ENCODE measurements around the gene SCD5.

SCD5 gene

GRCh38 chr4:82758701-82759685 is 39.6 kb downstream of the SCD5 start:
- no peak for DNase-seq

- no peak for DNase-seq
Observed at GRCh38 chr4:82756061-82756460, 42.5 kb downstream of the SCD5 start.

DNA sequence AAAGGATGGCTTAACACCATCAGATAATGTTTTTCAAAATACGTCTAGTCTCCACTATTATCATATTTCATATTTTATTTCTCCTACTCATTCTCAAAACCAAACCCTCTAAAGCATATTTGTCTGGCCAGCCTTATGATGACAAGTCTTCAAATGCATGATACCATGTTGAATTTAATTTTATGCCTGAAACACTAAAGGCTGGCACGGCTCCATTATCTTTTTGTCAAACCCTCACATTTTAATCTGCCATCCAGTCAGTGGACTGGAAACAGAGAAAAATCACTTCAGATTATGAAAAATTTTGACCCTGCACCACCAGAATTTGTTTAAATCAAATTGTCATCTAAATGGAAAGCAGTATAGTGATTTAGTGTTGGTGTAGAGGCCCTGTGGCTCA is 42.9 kb downstream of the SCD5 start:
- DNase-seq = no peak

- DNase-seq = no peak
Observed at GRCh38 chr4:82754513-82755165, 44.0 kb downstream of the SCD5 start.

- DNase-seq = no peak
Observed at GRCh38 chr4:82753725-82754410, 44.7 kb downstream of the SCD5 start.

GRCh38 chr4:82753238-82753637 is 45.4 kb downstream of the SCD5 start:
- no peak for DNase-seq

DNA sequence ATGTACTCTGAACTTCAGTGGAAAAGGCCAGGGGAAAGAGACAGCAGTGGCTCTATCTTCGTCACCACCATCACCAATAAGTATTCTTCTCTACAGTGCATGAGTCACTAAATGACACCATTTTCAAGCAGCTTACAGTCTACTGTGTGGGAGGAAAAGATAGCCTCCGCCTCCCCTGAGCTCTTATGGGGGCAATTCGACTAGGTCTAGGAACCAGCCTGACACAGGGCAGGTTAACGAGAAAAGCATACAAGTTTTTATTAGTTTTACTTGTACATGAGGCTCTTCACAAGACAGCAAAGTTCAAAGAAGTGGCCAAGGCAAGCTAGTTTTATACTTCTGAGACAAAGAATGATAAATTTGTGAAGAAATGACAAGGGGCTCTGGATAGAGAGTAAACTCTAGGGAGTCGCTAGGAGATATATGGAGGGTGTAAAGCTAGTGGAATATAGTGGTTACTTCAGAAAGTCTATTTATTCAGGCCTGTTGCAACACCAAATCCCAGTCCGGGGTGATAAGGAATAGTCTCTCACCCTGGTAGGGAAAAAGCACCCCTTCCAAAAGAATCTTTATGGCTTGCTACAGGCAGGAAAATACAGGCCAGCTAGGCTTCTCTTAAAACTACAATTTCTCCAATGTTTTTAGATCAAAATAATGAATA is 49.7 kb downstream of the SCD5 start:
- DNase-seq = no peak

DNA sequence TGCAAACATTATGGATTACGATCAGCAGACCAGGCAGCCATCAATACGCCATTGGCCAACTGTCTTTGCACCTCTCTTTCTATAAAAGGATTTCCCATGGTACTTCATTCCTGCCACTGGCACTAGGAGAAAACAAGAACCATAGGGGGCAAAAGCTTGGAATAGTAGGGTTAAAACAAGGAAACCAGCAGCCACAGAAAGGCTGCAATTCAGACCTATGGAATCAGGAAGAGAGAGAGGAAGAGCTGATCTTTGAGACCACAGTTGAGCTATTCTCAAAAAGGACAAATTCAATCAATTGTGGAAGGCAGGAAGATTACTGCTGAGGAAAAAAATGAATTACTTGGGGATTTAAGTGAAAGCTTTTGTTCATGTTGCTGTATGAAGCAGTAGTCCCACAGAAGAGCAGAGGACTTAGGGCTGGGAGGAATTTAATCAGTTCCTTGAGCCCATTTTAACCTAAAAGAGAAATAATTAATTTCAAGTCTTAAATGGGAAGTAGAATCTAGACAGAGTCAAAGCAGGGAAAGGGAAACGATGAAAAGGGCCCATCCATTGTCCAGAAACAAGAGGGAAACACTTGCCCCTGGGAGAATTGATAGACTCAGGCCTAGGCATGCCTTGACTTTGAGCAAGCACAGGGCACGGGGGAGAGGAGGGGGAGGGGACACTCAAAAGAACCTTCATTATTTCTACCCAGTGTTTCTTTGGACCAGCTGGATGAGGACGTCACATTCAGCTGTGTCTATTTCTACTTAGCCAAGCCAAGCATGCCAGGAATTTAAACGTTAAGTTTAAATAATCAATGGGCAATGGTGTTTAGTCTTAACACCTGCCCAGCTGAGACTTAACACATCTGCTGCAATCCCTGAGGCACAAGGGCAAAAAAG is 50.7 kb downstream of the SCD5 start:
- DNase-seq = no peak

DNA sequence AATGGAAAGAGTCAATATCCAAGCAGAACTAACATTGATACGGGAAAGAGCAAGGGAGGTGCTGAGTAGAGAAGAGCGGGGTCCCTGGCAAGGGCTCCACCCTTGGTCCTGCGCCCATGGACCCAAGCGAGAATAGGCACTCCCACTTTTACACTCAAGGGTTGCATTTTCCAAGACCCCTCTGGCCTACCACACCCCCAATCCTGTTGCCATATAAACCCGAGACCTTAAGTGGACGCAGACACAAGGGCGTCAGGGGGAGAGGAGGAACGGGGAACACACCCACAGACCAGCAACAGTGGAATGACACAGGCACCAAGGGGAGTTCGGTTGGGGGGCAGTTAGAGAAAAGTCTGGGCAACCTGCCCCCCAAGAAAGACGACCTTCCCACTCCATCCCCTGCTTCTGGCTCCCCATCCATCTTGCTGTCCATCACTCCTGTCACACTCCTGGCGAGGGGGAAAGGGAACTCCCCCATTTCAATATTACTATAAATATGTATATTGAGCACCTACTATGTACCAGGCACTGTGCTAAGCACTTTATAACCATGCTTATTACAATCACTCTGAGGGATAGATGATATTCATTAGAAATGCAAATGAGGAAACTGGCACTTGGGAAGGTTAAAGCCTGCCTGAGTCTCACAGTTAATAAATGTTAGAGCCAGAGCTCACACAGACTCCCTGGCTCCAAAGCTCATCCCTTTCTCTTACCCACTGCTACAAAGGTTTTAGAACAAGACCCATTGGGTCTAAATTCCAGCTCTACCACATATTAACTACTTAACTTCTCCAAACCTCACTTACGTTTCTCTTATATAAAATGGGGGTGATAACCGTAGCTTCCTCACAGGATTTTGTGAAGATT is 51.7 kb downstream of the SCD5 start:
- DNase-seq = no peak

- DNase-seq = no peak
Observed at GRCh38 chr4:82745173-82745842, 53.3 kb downstream of the SCD5 start.

- DNase-seq = no peak
Observed at GRCh38 chr4:82744284-82744968, 54.2 kb downstream of the SCD5 start.

GRCh38 chr4:82741188-82741587 is 57.4 kb downstream of the SCD5 start:
- no peak for DNase-seq

- DNase-seq = peak; percentile 87
Observed at GRCh38 chr4:82739287-82740190, 59.1 kb downstream of the SCD5 start.

DNA sequence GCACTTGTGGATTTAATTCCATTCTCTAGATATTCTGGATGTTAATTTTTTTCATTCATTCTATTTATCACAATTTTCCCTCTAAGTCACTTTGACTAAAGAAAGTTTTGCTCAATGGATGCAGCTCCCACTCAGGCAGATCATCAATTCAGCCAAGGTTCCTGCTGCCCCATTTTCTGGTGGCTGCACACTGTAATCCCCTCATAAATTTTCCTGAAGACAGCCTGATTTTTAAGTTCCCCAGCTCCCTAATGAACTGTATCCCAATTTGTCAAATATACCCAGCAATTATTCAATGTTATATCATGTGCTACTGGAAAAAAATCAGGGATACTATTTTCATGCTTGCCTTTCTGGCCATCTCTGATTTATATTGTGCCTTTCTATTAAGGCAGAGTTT is 61.2 kb downstream of the SCD5 start:
- DNase-seq = no peak

DNA sequence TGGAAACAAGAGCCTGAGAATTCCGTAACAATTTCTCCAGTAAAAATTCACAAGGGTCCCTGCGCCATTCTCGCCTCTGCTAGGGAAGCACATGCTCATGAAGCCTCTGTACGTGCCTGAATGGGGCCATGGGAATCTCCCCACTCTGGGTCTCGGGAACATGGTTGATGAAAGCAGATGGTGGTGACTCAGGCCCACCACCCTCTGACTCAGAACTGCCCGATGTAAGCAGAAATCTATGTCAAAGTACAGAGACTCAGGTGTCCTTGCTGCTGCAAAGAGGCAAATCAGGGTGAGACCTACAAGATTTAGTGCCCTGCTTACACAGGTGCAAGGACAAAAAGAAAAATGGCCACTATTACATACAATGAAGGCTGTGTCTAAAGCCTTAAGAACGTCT is 65.0 kb downstream of the SCD5 start:
- DNase-seq = no peak

DNA sequence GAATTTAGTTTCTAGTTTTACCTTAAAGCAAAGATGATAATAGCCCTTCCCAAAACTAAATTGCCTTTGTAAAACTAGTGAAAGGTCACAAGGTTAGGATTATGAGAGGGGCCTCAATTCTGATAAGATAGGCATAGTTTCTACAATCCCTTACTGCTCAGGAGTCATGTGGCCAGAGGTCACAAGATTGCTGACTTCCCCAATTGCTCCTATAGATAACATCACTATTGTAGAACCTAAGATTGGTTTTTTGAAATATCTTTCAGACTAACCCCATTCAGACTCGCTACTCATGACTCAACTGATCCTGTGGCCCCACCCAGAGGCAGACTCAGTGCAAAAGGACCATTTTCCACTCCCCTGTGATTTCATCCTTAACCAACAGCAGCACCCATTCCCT is 70.3 kb downstream of the SCD5 start:
- no peak for DNase-seq

- DNase-seq = no peak
Observed at GRCh38 chr4:82726596-82726995, 72.0 kb downstream of the SCD5 start.

- peak; percentile 22 for DNase-seq
Observed at GRCh38 chr4:82721819-82722423, 76.7 kb downstream of the SCD5 start.

Data from activated CD4-positive, alpha-beta T cell treated with anti-CD3 and anti-CD28 coated beads, Interleukin-10, Interleukin-2, amounts not matched to agents 100 ng/mL and 50 ng/mL, durations not matched to agents 16 hours and 8 hours (primary cell).